ENCODE data around the gene ARHGAP40. TPM values are rescaled to one million over a fixed set of nuclear protein-coding genes. Genes with fewer than 3 reads are reported as not detected.

The ARHGAP40 gene
- total and polyA plus RNA-seq, 2 of the 8 experiments (the other 6 are each of a cell fraction or from before 2014, with no cell fraction given), result 0.74 to 1.4 TPM

DNA sequence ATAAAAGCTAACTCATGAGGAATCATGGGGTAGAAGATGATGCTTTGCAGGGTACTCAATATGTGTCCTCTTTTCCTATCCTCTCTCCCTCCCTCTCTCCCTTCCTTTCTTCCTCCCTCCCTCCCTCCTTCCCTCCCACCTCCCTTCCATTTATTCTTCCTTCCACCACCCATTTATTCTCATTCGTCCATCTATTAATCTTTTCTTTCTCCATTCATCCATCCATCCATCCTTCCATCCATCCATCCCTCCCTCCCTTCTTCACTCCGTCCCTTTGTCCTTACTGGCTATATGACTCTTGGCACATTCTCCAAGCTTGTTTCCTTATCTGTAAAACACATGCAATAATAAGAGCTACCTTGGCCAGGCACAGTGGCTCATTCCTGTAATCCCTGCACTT, 40.9 kb downstream of the ARHGAP40 start:
- H3K23ac ChIP-seq (ENCODE audit: insufficient read length), result no peak overlapping the region
- DNase-seq (ENCODE audit: low read depth in 1 of 2, low spot score in 2 of 2) (no peak), FAIRE-seq (no peak)
- H2AK5ac ChIP-seq (ENCODE audit: low read depth, low read length), result no peak overlapping the region
- H3K14ac ChIP-seq (ENCODE audit: insufficient read length), result no peak overlapping the region
- no peak overlapping the region for H2BK5ac ChIP-seq (ENCODE audit: low read depth, low read length)
- H3K9ac ChIP-seq (replicated peaks in 1 of 4; ENCODE audit: extremely low read depth in 1 of 4, low read depth in 3 of 4, low read length in 3 of 4), result no peak overlapping the region
- H3K4ac ChIP-seq (replicated peaks; ENCODE audit: insufficient read length, low read depth, low read length), result no peak overlapping the region
- no peak overlapping the region for H3K56ac ChIP-seq (replicated peaks; ENCODE audit: insufficient read length, low read depth, low read length)
- H2BK12ac ChIP-seq (ENCODE audit: low read depth, low read length), result no peak overlapping the region
- ChIA-PET POLR2A (ENCODE audit: partially characterized antibody) (no interaction called here), CTCF (ENCODE audit: partially characterized antibody) (interaction anchor here (0.7 to 5.7 kb wide), 9 partner anchors 9 to 251 kb away, joined by 3 to 42 read pairs (median 5); partner anchors contain the start of genes ACTR5 and SLC32A1)
- H3K36me3 ChIP-seq (ENCODE audit: control insufficient read depth in 2 of 4, insufficient read depth in 4 of 4, low read length in 3 of 4), result no peaks in the 10 kb centered on the region
- H2AFZ ChIP-seq (ENCODE audit: low read length), result no peak overlapping the region
- H3K18ac ChIP-seq (ENCODE audit: extremely low read depth, low read length), result no peak overlapping the region
- no peaks in the 10 kb centered on the region for H3K9me3 ChIP-seq (ENCODE audit: insufficient read depth in 2 of 2, low read depth in 1 of 2, low read length in 1 of 2)
- WGBS, 2 experiments (ENCODE audit: extremely low coverage in 1 of 2, insufficient coverage in 1 of 2, insufficient read length in 1 of 2, insufficient replicate concordance in 2 of 2, low coverage in 1 of 2, low lambda C conversion rate in 2 of 2, missing lambda C conversion rate in 1 of 2), result 87 to 100% methylated on average over 1 to 2 of the region's 2 CpGs
- H3K23me2 ChIP-seq (ENCODE audit: low read depth, low read length), result peaks cover 10% of the 10 kb centered on the region; the same call in 1 of the 2 replicates
- H4K91ac ChIP-seq (replicated peaks; ENCODE audit: insufficient read length, low read length), result no peak overlapping the region
- H3K79me1 ChIP-seq (ENCODE audit: low read depth, low read length), result no peaks in the 10 kb centered on the region
- no peak overlapping the region for H4K8ac ChIP-seq (ENCODE audit: extremely low read depth, insufficient read depth, low read length)
- H3K4me1 ChIP-seq (replicated peaks in 1 of 4; ENCODE audit: control insufficient read depth in 3 of 4, insufficient read depth in 4 of 4, low read length in 3 of 4), result peaks cover 0 to 5% (median 3%) of the 10 kb centered on the region in 4 experiments; a peak in 6 of 7 replicates
- no peak overlapping the region for H2BK20ac ChIP-seq (ENCODE audit: low read length)
- TF ChIP-seq CHD1 (IDR thresholded peaks at IDR 0.05; ENCODE audit: low read depth, low read length) (no peak), EGR1 (IDR thresholded peaks at IDR 0.05; ENCODE audit: borderline replicate concordance, low read depth, low read length) (no peak)
- peaks cover 0 to 3% of the 10 kb centered on the region in 2 experiments for H4K20me1 ChIP-seq (replicated peaks in 1 of 2; ENCODE audit: control insufficient read depth in 1 of 2, insufficient read depth in 2 of 2, low read length in 2 of 2)
- no peak overlapping the region for H3K4me3 ChIP-seq (ENCODE audit: extremely low read depth in 1 of 4, insufficient read depth in 2 of 4, low read depth in 3 of 4, low read length in 4 of 4)
- no peak overlapping the region for H3K27ac ChIP-seq (ENCODE audit: low read depth, low read length)
- H3K27me3 ChIP-seq (replicated peaks in 1 of 4; ENCODE audit: control insufficient read depth in 3 of 4, extremely low read depth in 1 of 4, insufficient read depth in 3 of 4, low read length in 3 of 4), result peaks cover 8 to 28% (median 23%) of the 10 kb centered on the region in 4 experiments
- H3K4me2 ChIP-seq (ENCODE audit: insufficient read depth in 1 of 2, low read depth in 2 of 2, low read length in 2 of 2), result no peak overlapping the region
- no peak overlapping the region for H2BK15ac ChIP-seq (ENCODE audit: low read length)
- H3K79me2 ChIP-seq (ENCODE audit: control insufficient read depth in 1 of 2, insufficient read depth in 2 of 2, low read length in 2 of 2), result no peaks in the 10 kb centered on the region
- H2BK120ac ChIP-seq (replicated peaks; ENCODE audit: low read depth, low read length), result no peak overlapping the region
- H4K5ac ChIP-seq (ENCODE audit: insufficient read length, low read depth, low read length), result no peak overlapping the region

All from H1 (cell line).